Hepatocyte (in vitro differentiated cells): ENCODE data around the gene SH3GL2. TPM values are rescaled to one million over a fixed set of nuclear protein-coding genes. Genes with fewer than 3 reads are reported as not detected.

Experiments used
- DNase-seq: peaks from one replicate; pipeline ENCODE4 v3.0.0-alpha.2; 2016; ENCODE audit warnings: low spot score
- H2AFZ ChIP-seq: fragments of 200-600 bp; sonication (generic); 2 replicates; pipeline ENCODE4 v1.6.0; 2016; ENCODE audit warnings: antibody characterized with exemption, mild to moderate bottlenecking
- H3K27ac ChIP-seq: fragments of 200-600 bp; sonication (generic); 2 replicates; pipeline ENCODE4 v1.5.1; 2016; ENCODE audit warnings: mild to moderate bottlenecking
- H3K27me3 ChIP-seq: fragments of 200-600 bp; sonication (generic); 2 replicates; pipeline ENCODE4 v1.6.1; 2016
- H3K36me3 ChIP-seq: fragments of 200-600 bp; sonication (generic); replicated peaks from 2 replicates; pipeline ENCODE4 v1.5.1; 2016; ENCODE audit warnings: low read depth; ENCODE audit not compliant: insufficient read depth
- H3K4me1 ChIP-seq: fragments of 200-600 bp; sonication (generic); 2 replicates; pipeline ENCODE4 v1.5.1; 2016; ENCODE audit warnings: mild to moderate bottlenecking, moderate library complexity; ENCODE audit not compliant: insufficient read depth
- H3K4me2 ChIP-seq: fragments of 200-600 bp; sonication (generic); 2 replicates; pipeline ENCODE4 v1.6.0; 2016
- H3K4me3 ChIP-seq: fragments of 200-600 bp; sonication (generic); 2 replicates; pipeline ENCODE4 v1.5.1; 2016; ENCODE audit warnings: mild to moderate bottlenecking
- H3K79me2 ChIP-seq: fragments of 200-600 bp; sonication (generic); 2 replicates; pipeline ENCODE4 v1.6.0; 2017; ENCODE audit warnings: mild to moderate bottlenecking
- H3K9me2 ChIP-seq: fragments of 200-600 bp; sonication (generic); replicated peaks from 2 replicates; pipeline ENCODE4 v1.6.0; 2017; ENCODE audit warnings: mild to moderate bottlenecking; ENCODE audit not compliant: insufficient read depth
- H3K9me3 ChIP-seq: fragments of 200-600 bp; sonication (generic); 2 replicates; pipeline ENCODE4 v1.5.1; 2016; ENCODE audit warnings: low read depth, mild to moderate bottlenecking
- H4K20me1 ChIP-seq: fragments of 200-600 bp; sonication (generic); 2 replicates; pipeline ENCODE4 v1.6.0; 2016; ENCODE audit warnings: mild to moderate bottlenecking; ENCODE audit not compliant: insufficient read depth, poor library complexity, severe bottlenecking
- EZH2 ChIP-seq: fragments of 200-600 bp; sonication (generic); IDR thresholded peaks from 2 replicates; pipeline ENCODE4 v1.6.1; 2016; ENCODE audit warnings: antibody characterized with exemption, mild to moderate bottlenecking, borderline replicate concordance
- EZH2phosphoT487 ChIP-seq: fragments of 200-600 bp; sonication (generic); IDR thresholded peaks from one replicate; pipeline ENCODE4 v1.6.1; 2018; ENCODE audit warnings: antibody characterized with exemption, mild to moderate bottlenecking, low read depth, moderate library complexity; ENCODE audit not compliant: unreplicated experiment, severe bottlenecking
- WGBS: methylation state at CpG from one replicate; pipeline ENCODE4 v1.1.6; 2016; ENCODE audit warnings: low lambda C conversion rate; ENCODE audit errors: missing lambda C conversion rate; 5-methylcytosine and 5-hydroxymethylcytosine counted together
- polyA plus RNA-seq: library from polyadenylated mRNA; unstranded; fragments of >200 nt; fragmentation: Nextera tagmentation; extraction: Ambion mirVana; gene quantifications from 2 replicates; pipeline ENCODE4 v1.2.1, GENCODE V29; 2016
- total RNA-seq: library from RNA; depleted of rRNA; stranded (reverse); fragments of >200 nt; gene quantifications from 2 replicates; pipeline ENCODE4 v1.2.3, GENCODE V29; 2014
- TF ChIP-seq, protein P1 (sequence below): fragments of 200-600 bp; sonication (generic); IDR thresholded peaks from 2 replicates; pipeline ENCODE4 v1.5.1; 2016; ENCODE audit warnings: antibody characterized with exemption, mild to moderate bottlenecking; ENCODE audit not compliant: poor library complexity

SH3GL2 gene
- total and polyA plus RNA-seq, 2 experiments from 2014 or later, result 2.8 to 5.8 TPM

DNA sequence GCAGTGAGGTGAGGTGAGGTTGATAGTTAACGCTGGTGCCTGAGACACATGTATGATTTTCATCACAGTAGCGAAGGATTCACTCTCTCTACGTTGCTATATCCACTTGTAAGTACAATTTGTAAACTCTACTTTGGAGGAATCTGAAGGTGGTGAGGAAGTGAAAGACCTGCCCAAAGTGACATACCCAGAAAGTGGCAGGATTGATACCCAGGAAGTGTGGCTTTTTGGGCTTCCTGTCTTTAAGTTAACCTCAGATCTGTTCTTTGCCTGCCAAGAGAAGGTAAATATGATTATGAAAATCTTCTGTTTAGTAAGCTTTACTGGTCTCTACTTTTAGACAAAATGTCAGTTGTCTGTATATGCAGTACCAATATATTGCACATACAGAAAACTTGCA is 143.1 kb downstream of the SH3GL2 start:
- no peak overlapping the region for H3K27ac ChIP-seq
- 86% methylated on average over 3 of the region's 3 CpGs for WGBS

DNA sequence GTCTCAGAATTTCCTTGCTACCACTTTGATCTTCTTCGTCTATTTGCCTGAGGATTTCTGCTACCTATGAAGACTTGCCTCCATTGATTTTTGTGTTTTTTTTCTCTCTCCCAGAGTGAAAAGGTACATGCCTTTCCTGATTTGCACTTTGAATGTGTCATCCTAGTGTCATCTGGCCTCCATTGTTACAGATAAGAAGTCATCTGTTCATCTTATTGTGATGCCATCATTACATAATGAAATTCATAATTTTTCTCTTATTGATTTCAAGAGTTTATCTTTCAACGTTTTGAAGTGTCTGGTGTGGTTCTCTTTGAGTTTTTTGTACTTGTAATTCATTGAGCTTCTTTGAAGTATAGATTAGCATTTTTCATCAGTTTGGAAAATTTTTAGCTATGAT is 144.8 kb downstream of the SH3GL2 start:
- no peaks in the 10 kb centered on the region for H4K20me1 ChIP-seq
- no peaks in the 10 kb centered on the region for H3K27me3 ChIP-seq
- H2AFZ ChIP-seq, result no peak overlapping the region
- H3K9me2 ChIP-seq, result no peaks in the 10 kb centered on the region
- H3K9me3 ChIP-seq, result peaks cover 6% of the 10 kb centered on the region
- no peak for DNase-seq
- WGBS, result 56% methylated on average over 2 of the region's 2 CpGs
- no peaks in the 10 kb centered on the region for H3K79me2 ChIP-seq
- no peak overlapping the region for H3K4me2 ChIP-seq
- H3K4me3 ChIP-seq, result no peak overlapping the region
- no peak overlapping the region for H3K27ac ChIP-seq
- TF ChIP-seq, protein P1, sequence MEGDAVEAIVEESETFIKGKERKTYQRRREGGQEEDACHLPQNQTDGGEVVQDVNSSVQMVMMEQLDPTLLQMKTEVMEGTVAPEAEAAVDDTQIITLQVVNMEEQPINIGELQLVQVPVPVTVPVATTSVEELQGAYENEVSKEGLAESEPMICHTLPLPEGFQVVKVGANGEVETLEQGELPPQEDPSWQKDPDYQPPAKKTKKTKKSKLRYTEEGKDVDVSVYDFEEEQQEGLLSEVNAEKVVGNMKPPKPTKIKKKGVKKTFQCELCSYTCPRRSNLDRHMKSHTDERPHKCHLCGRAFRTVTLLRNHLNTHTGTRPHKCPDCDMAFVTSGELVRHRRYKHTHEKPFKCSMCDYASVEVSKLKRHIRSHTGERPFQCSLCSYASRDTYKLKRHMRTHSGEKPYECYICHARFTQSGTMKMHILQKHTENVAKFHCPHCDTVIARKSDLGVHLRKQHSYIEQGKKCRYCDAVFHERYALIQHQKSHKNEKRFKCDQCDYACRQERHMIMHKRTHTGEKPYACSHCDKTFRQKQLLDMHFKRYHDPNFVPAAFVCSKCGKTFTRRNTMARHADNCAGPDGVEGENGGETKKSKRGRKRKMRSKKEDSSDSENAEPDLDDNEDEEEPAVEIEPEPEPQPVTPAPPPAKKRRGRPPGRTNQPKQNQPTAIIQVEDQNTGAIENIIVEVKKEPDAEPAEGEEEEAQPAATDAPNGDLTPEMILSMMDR, result no peak
- no peak for TF ChIP-seq EZH2phosphoT487
- TF ChIP-seq EZH2, result no peak
- H3K36me3 ChIP-seq, result no peaks in the 10 kb centered on the region
- no peaks in the 10 kb centered on the region for H3K4me1 ChIP-seq

More for the DNA sequence above, 143.1 kb downstream of the SH3GL2 start:
- TF ChIP-seq, protein P1, result no peak
- no peak for TF ChIP-seq EZH2
- no peak for TF ChIP-seq EZH2phosphoT487
- Histone ChIP-seq H3K9me3 (peaks cover 6% of the 10 kb centered on the region), H3K4me1 (no peaks in the 10 kb centered on the region), H4K20me1 (no peaks in the 10 kb centered on the region), H2AFZ (no peak overlapping the region), H3K79me2 (no peaks in the 10 kb centered on the region), H3K36me3 (no peaks in the 10 kb centered on the region), H3K27me3 (no peaks in the 10 kb centered on the region), H3K4me3 (no peak overlapping the region), H3K4me2 (no peak overlapping the region), H3K9me2 (no peaks in the 10 kb centered on the region)
- DNase-seq, result no peak

DNA sequence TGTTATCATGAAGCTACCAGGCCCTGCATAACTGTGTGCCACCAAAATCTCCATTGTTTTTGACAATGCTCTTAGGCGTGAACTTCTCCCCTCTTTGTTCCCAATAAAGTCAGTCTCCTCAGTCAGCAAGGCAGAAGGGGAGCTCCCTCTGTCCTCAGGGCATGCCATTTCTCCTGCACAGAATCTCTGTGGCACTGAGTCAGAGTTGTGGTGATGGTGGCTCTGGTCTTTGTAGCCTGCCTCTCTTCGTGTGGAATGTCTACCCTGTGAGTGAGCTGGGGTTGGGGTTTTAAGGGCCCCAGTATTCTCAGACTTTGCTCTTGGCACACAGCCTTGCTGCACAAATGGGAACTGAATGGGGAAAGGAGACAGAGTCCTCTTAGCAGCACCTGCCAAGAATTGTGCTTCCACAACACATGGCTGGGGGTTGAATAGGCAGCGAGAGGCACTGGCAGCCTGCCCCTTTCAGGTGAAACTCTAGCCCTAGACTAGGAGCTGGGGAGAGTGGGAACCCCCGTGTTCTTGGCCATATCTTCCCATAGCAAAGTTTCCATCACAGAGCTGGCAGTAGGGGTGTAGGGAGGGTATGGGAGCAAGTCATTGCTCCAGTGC is 146.6 kb downstream of the SH3GL2 start:
- WGBS, result 71% methylated on average over 4 of the region's 4 CpGs

More for the DNA sequence above, 146.6 kb downstream of the SH3GL2 start:
- Histone ChIP-seq H3K79me2 (no peaks in the 10 kb centered on the region), H3K27ac (no peak overlapping the region), H3K9me2 (no peaks in the 10 kb centered on the region), H2AFZ (no peak overlapping the region), H3K27me3 (no peaks in the 10 kb centered on the region), H3K9me3 (peaks cover 6% of the 10 kb centered on the region), H3K4me3 (no peak overlapping the region), H4K20me1 (no peaks in the 10 kb centered on the region), H3K4me2 (no peak overlapping the region), H3K36me3 (no peaks in the 10 kb centered on the region), H3K4me1 (no peaks in the 10 kb centered on the region)
- TF ChIP-seq EZH2 (no peak), EZH2phosphoT487 (no peak)
- TF ChIP-seq, protein P1, result no peak
- no peak for DNase-seq
